BLaER1 treated with 17β-estradiol and CSF1 and Interleukin-3, amounts not matched to agents 10 nM and 100 nM (cell line): ENCODE data around the gene CC2D2A.

ENCODE experiments used
- H3K27ac ChIP-seq, 11 experiments: shearing (Covaris generic); formaldehyde crosslinking; 2 replicates each; pipeline ENCODE4 v1.8.1; 2022
- H3K27me3 ChIP-seq, 11 experiments: shearing (Covaris generic); formaldehyde crosslinking; 2 replicates each; pipeline ENCODE4 v1.8.1; 2022
- H3K36me3 ChIP-seq, 11 experiments: shearing (Covaris generic); formaldehyde crosslinking; 2 replicates each; pipeline ENCODE4 v1.8.1; 2022
- H3K4me1 ChIP-seq, 10 experiments: shearing (Covaris generic); formaldehyde crosslinking; 2 replicates each; pipeline ENCODE4 v1.8.1; 2022
- H3K4me2 ChIP-seq, 11 experiments: shearing (Covaris generic); formaldehyde crosslinking; 2 replicates each; pipeline ENCODE4 v1.8.1; 2022
- H3K4me3 ChIP-seq, 10 experiments: shearing (Covaris generic); formaldehyde crosslinking; 2 replicates each; pipeline ENCODE4 v1.8.1; 2022
- H3K9ac ChIP-seq, 11 experiments: shearing (Covaris generic); formaldehyde crosslinking; 2 replicates each; pipeline ENCODE4 v1.8.1; 2022
- H3K9me3 ChIP-seq, 11 experiments: shearing (Covaris generic); formaldehyde crosslinking; replicated peaks in 1 of 11; 2 replicates each; pipeline ENCODE4 v1.8.1; 2022
- H4K20me1 ChIP-seq, 11 experiments: shearing (Covaris generic); formaldehyde crosslinking; 2 replicates each; pipeline ENCODE4 v1.8.1; 2022
- Cebpa-rat ChIP-seq, 11 experiments: shearing (Covaris generic); IDR thresholded peaks; 2 replicates each; pipeline ENCODE4 v1.8.1; 2022

Gene CC2D2A

DNA sequence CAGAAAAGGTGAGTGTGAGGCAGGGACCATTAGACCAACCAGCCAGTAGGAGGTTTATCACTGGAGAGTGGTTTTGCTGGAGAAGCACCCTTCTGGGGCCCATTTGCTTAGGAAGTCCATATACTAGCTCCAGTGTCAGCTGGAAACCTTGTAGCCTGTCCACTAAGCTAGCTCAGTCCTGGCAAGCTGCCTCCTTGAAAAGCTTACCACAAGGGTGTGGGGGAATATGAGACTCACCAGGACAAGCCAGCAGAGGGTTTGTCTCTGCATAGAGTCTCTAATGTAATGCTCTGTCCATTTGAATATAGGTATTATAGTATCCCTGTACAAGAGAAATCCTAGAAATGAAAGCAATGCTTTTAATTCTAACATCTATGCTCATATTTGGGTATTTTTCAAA lies 99.1 kb downstream of the CC2D2A start:
- H3K27me3 ChIP-seq: no peaks in the 10 kb centered on the region
- no peaks in the 10 kb centered on the region for H3K9me3 ChIP-seq
- TF ChIP-seq Cebpa-rat (IDR thresholded peaks at IDR 0.05): no peak
- peaks cover 0 to 28% (median 0%) of the 10 kb centered on the region in 11 experiments; a peak in 3 of 22 replicates for H4K20me1 ChIP-seq
- no peak overlapping the region for H3K4me2 ChIP-seq
- H3K27ac ChIP-seq: no peak overlapping the region
- peaks cover 0 to 17% (median 0%) of the 10 kb centered on the region in 10 experiments; a peak in 3 of 20 replicates for H3K4me1 ChIP-seq
- peaks cover 14 to 93% (median 35%) of the 10 kb centered on the region in 11 experiments; a peak in 19 of 22 replicates for H3K36me3 ChIP-seq
- H3K4me3 ChIP-seq: no peak overlapping the region
- H3K9ac ChIP-seq: no peak overlapping the region

DNA sequence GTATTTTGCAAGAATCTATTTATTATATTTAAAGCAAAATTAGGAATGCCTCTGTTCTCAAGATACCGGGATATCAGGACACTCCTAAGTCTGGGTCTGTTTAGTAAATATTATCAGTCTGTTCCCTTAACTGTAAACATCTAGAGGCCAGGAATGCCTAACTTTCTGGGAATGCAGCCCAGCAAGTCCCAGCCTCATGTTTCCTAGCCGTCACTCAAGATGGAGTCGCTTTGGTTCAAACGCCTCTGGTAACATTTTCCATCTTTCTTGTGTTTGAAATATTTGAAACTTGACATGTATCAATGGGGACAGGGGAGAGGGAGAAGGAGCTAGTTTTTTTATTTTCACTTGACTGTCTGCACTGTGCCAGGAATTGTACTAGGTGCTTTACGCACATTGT lies 100.1 kb downstream of the CC2D2A start:
- H3K36me3 ChIP-seq: peaks cover 14 to 90% (median 35%) of the 10 kb centered on the region in 11 experiments; a peak in 19 of 22 replicates
- H3K4me1 ChIP-seq: peaks cover 0 to 16% (median 0%) of the 10 kb centered on the region in 10 experiments; a peak in 3 of 20 replicates
- TF ChIP-seq Cebpa-rat (IDR thresholded peaks at IDR 0.05): no peak
- no peaks in the 10 kb centered on the region for H3K27me3 ChIP-seq
- H3K27ac ChIP-seq: no peak overlapping the region
- peaks cover 0 to 23% (median 0%) of the 10 kb centered on the region in 11 experiments; a peak in 2 of 22 replicates for H4K20me1 ChIP-seq
- H3K9me3 ChIP-seq: no peaks in the 10 kb centered on the region
- no peak overlapping the region for H3K4me2 ChIP-seq
- H3K4me3 ChIP-seq: no peak overlapping the region
- no peak overlapping the region for H3K9ac ChIP-seq

DNA sequence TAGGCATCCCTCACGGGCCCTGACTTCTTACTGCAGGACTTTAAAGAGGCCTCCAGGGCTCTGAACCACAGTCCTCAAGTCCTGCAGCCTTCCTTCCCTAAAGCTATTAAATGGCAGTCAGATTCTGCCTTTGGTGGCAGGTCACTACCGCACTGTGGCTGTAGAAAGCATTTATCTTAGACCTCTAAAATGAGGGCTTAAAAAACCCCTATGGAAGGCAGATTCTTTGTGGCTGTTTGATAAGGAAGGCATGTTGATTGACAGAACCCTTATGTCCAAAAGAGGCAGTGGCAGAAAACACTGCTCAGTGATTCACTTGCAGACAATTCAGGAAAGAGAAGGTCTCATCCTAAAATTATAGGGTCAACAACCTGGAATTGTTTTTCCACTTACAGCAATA lies 106.3 kb downstream of the CC2D2A start:
- Histone ChIP-seq H3K4me1 (no peaks in the 10 kb centered on the region), H3K27me3 (no peaks in the 10 kb centered on the region), H3K9me3 (no peaks in the 10 kb centered on the region), H3K4me2 (no peak overlapping the region), H4K20me1 (peaks cover 0 to 41% (median 0%) of the 10 kb centered on the region in 11 experiments; a peak in 3 of 22 replicates), H3K9ac (no peak overlapping the region), H3K4me3 (no peak overlapping the region), H3K27ac (no peak overlapping the region), H3K36me3 (peaks cover 0 to 87% (median 4%) of the 10 kb centered on the region in 11 experiments; a peak in 9 of 22 replicates)
- no peak for TF ChIP-seq Cebpa-rat (IDR thresholded peaks at IDR 0.05)

DNA sequence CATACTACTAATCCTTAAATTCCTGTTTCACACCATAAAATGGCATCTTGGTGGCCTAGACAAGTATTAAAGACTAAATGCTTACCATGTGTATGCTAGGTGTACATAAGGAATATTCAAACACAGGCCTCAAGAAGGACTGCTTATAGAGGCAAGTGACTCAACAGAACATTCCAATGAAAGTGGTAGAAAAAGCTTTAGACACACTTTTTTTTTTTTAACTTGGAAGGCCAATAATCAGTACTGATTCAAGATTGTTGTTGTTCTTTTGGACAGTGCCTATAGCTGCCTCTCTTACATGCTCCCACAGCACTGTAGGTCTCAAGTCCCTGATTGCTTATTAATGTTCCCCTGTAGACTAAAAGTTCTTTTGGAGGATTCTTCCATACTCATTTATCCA lies 107.8 kb downstream of the CC2D2A start:
- Histone ChIP-seq H3K4me2 (no peak overlapping the region), H3K9ac (no peak overlapping the region), H3K4me1 (no peaks in the 10 kb centered on the region), H3K36me3 (peaks cover 0 to 83% (median 4%) of the 10 kb centered on the region in 11 experiments; a peak in 9 of 22 replicates), H3K27me3 (no peaks in the 10 kb centered on the region), H3K27ac (no peak overlapping the region), H4K20me1 (peaks cover 0 to 35% (median 0%) of the 10 kb centered on the region in 11 experiments; a peak in 3 of 22 replicates), H3K4me3 (no peak overlapping the region), H3K9me3 (no peaks in the 10 kb centered on the region)
- no peak for TF ChIP-seq Cebpa-rat (IDR thresholded peaks at IDR 0.05)

DNA sequence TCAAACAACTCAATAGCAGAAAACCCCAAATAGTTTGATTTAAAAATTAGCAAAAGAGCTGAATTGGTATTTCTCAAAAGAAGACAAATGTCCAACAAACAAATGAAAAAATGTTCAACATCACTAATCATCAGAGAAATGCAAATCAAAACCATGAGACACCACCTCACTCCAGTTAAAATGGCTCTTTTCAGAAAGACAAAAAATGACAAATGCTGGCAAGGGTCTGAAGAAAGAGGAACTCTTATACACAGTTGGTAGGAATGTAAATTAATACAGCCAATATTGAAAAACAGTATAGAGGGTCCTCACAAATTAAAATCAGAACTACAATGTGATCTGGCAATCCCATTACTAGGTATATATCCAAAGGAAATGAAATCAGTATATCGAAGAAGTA lies 115.1 kb downstream of the CC2D2A start:
- Histone ChIP-seq H3K27ac (no peak overlapping the region), H3K36me3 (peaks cover 0 to 48% (median 5%) of the 10 kb centered on the region in 11 experiments; a peak in 8 of 22 replicates), H3K9ac (no peak overlapping the region), H3K9me3 (no peaks in the 10 kb centered on the region), H3K4me1 (peaks cover 0 to 12% (median 0%) of the 10 kb centered on the region in 10 experiments; a peak in 3 of 20 replicates), H4K20me1 (peaks cover 0 to 70% (median 0%) of the 10 kb centered on the region in 11 experiments; a peak in 4 of 22 replicates), H3K4me3 (no peak overlapping the region), H3K27me3 (no peaks in the 10 kb centered on the region), H3K4me2 (no peak overlapping the region)
- no peak for TF ChIP-seq Cebpa-rat (IDR thresholded peaks at IDR 0.05)

DNA sequence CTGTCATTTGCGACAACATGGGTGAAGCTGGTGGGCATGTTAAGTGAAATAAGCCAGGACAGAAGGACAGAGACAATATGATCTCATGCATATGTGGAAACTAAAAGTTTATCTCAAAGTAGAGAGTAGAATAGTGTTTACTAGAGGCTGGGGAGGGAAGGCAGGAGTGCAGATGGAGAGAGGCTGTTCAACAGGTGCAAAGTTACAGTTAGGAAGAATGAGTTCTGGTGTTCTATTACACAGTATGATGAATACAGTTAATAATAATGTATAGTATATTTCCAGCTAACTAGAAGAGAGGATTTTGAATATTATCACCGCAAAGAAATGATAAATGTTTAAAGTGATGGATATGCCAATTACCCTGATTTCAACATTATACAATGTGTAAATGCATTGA lies 115.6 kb downstream of the CC2D2A start:
- peaks cover 0 to 48% (median 5%) of the 10 kb centered on the region in 11 experiments; a peak in 8 of 22 replicates for H3K36me3 ChIP-seq
- H3K9ac ChIP-seq: no peak overlapping the region
- no peak for TF ChIP-seq Cebpa-rat (IDR thresholded peaks at IDR 0.05)
- H3K4me1 ChIP-seq: peaks cover 0 to 18% (median 0%) of the 10 kb centered on the region in 10 experiments; a peak in 3 of 20 replicates
- H3K4me2 ChIP-seq: no peak overlapping the region
- H3K27ac ChIP-seq: no peak overlapping the region
- H3K27me3 ChIP-seq: no peaks in the 10 kb centered on the region
- no peak overlapping the region for H3K4me3 ChIP-seq
- no peaks in the 10 kb centered on the region for H3K9me3 ChIP-seq
- peaks cover 0 to 70% (median 0%) of the 10 kb centered on the region in 11 experiments; a peak in 4 of 22 replicates for H4K20me1 ChIP-seq

DNA sequence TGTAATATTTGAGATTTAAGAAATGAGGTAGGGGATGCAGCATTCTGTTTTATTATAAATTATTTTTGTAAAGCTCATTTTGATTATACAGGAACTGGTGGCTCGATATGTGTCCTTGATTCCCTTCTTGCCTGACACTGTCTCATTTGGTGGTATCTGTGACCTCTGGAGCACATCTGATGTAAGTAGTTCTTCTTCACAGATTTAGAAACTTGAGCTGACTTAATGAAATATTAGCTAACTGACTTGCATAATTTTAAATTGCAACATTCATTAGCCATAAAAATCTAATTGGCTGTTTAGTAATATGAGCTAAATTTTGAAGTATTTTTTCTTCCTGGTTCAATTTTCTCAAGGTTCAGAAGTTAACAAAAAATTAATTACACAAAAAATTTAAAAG lies 116.4 kb downstream of the CC2D2A start:
- Histone ChIP-seq H3K4me2 (no peak overlapping the region), H4K20me1 (peaks cover 0 to 66% (median 0%) of the 10 kb centered on the region in 11 experiments; a peak in 4 of 22 replicates), H3K27ac (no peak overlapping the region), H3K4me1 (peaks cover 0 to 18% (median 0%) of the 10 kb centered on the region in 10 experiments; a peak in 3 of 20 replicates), H3K9ac (no peak overlapping the region), H3K4me3 (no peak overlapping the region), H3K9me3 (no peaks in the 10 kb centered on the region), H3K27me3 (no peaks in the 10 kb centered on the region), H3K36me3 (peaks cover 0 to 46% (median 5%) of the 10 kb centered on the region in 11 experiments; a peak in 5 of 22 replicates)
- TF ChIP-seq Cebpa-rat (IDR thresholded peaks at IDR 0.05): no peak

DNA sequence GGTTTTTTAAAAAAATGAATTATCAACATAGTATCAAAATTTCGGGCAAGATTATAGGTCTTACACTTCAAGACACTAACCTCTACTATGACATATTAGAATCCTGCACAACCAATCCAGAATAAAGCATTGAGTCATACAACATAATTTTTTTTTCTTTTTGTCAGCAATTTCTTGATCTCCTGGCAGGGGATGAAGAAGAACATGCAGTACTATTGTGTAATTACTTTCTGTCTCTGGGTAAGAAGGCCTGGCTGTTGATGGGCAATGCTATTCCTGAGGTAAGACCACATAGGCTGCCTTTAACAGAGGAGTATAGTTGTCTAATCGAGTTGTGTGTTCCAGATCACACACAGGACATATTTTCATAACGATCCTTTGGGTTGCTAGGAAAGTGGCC lies 118.0 kb downstream of the CC2D2A start:
- no peak overlapping the region for H3K4me2 ChIP-seq
- H3K9ac ChIP-seq: no peak overlapping the region
- H4K20me1 ChIP-seq: peaks cover 0 to 71% (median 0%) of the 10 kb centered on the region in 11 experiments; a peak in 5 of 22 replicates
- H3K27ac ChIP-seq: no peak overlapping the region
- H3K4me1 ChIP-seq: peaks cover 0 to 28% (median 0%) of the 10 kb centered on the region in 10 experiments; a peak in 6 of 20 replicates
- no peak overlapping the region for H3K4me3 ChIP-seq
- no peaks in the 10 kb centered on the region for H3K27me3 ChIP-seq
- peaks cover 0 to 39% (median 5%) of the 10 kb centered on the region in 11 experiments; a peak in 5 of 22 replicates for H3K36me3 ChIP-seq
- H3K9me3 ChIP-seq: no peaks in the 10 kb centered on the region
- no peak for TF ChIP-seq Cebpa-rat (IDR thresholded peaks at IDR 0.05)

DNA sequence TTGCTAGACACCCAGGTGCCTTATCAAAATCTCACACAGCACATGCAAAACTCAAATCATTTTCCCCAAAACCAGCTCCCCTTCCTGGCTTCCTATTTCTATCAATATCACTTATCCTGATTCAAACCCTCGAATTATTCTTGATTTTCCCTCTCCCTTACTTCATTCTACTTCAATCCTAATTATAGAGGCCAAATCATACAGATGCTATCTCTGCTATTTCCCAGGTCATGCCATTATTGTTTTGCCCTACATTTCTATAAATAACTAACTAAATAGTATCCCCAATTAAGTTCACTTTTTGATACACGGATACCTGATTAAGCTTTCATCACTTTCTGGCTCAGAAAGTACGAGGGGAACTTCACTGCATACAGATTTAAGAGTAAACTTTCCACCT lies 123.1 kb downstream of the CC2D2A start:
- Histone ChIP-seq H3K9me3 (no peaks in the 10 kb centered on the region), H4K20me1 (peaks cover 0 to 85% (median 0%) of the 10 kb centered on the region in 11 experiments; a peak in 5 of 22 replicates), H3K27ac (no peak overlapping the region), H3K36me3 (peaks cover 0 to 53% (median 10%) of the 10 kb centered on the region in 11 experiments; a peak in 11 of 22 replicates), H3K4me2 (peak overlapping the region in 2 of 11 experiments; percentile 9 to 16; a peak in 2 of 22 replicates), H3K9ac (no peak overlapping the region), H3K27me3 (no peaks in the 10 kb centered on the region), H3K4me3 (no peak overlapping the region), H3K4me1 (peaks cover 0 to 62% (median 0%) of the 10 kb centered on the region in 10 experiments; a peak in 6 of 20 replicates)
- no peak for TF ChIP-seq Cebpa-rat (IDR thresholded peaks at IDR 0.05)
